ENCODE measurements around the gene TACR1.

DNA sequence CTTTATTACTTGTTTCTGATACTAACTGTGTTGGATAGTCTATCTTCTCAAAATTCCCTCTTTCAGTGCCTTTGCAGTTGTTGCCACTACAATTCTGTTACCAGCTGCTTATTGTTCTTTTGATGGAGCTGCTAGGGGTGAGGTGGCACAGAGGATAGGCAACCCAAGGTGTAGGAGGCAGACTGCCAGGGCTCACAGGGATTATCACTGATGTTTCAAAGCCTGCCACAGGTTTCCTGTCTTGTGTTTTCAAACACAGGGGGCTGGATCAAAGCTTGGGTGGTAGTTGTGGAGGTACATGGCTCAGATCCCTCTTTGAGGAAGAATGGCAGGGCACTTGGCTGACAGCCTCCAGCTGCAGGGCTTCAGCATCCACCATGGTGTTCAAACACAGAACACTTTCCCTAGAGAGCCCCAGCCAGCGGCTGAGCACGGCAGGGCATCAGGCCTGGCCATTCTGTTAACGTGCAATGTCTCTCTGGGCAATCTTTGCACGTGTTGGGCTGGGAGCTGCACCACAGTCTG, 153.7 kb downstream of the TACR1 start:
- TF ChIP-seq, protein P1, sequence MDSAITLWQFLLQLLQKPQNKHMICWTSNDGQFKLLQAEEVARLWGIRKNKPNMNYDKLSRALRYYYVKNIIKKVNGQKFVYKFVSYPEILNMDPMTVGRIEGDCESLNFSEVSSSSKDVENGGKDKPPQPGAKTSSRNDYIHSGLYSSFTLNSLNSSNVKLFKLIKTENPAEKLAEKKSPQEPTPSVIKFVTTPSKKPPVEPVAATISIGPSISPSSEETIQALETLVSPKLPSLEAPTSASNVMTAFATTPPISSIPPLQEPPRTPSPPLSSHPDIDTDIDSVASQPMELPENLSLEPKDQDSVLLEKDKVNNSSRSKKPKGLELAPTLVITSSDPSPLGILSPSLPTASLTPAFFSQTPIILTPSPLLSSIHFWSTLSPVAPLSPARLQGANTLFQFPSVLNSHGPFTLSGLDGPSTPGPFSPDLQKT (CRISPR knock-in tag; IDR thresholded peaks at IDR 0.05; ENCODE audit: borderline replicate concordance) = no peak
- TF ChIP-seq POLR2AphosphoS5 (IDR thresholded peaks at IDR 0.05; ENCODE audit: low read depth, low read length) (no peak), ZNF629 (CRISPR knock-in tag; conservative IDR thresholded peaks at IDR 0.05) (no peak), ZNF124 (CRISPR knock-in tag; IDR thresholded peaks at IDR 0.05) (no peak), ISX (CRISPR knock-in tag; conservative IDR thresholded peaks at IDR 0.05) (no peak)
- TF ChIP-seq, protein P2, sequence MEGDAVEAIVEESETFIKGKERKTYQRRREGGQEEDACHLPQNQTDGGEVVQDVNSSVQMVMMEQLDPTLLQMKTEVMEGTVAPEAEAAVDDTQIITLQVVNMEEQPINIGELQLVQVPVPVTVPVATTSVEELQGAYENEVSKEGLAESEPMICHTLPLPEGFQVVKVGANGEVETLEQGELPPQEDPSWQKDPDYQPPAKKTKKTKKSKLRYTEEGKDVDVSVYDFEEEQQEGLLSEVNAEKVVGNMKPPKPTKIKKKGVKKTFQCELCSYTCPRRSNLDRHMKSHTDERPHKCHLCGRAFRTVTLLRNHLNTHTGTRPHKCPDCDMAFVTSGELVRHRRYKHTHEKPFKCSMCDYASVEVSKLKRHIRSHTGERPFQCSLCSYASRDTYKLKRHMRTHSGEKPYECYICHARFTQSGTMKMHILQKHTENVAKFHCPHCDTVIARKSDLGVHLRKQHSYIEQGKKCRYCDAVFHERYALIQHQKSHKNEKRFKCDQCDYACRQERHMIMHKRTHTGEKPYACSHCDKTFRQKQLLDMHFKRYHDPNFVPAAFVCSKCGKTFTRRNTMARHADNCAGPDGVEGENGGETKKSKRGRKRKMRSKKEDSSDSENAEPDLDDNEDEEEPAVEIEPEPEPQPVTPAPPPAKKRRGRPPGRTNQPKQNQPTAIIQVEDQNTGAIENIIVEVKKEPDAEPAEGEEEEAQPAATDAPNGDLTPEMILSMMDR (CRISPR knock-in tag; IDR thresholded peaks at IDR 0.05) = no peak
- TF ChIP-seq, protein P3, sequence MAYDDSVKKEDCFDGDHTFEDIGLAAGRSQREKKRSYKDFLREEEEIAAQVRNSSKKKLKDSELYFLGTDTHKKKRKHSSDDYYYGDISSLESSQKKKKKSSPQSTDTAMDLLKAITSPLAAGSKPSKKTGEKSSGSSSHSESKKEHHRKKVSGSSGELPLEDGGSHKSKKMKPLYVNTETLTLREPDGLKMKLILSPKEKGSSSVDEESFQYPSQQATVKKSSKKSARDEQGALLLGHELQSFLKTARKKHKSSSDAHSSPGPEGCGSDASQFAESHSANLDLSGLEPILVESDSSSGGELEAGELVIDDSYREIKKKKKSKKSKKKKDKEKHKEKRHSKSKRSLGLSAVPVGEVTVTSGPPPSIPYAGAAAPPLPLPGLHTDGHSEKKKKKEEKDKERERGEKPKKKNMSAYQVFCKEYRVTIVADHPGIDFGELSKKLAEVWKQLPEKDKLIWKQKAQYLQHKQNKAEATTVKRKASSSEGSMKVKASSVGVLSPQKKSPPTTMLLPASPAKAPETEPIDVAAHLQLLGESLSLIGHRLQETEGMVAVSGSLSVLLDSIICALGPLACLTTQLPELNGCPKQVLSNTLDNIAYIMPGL (CRISPR knock-in tag; IDR thresholded peaks at IDR 0.05; ENCODE audit: borderline replicate concordance in 1 of 2, low read depth in 1 of 2) = no peak
